T follicular helper cell (primary cell): ENCODE measurements around the gene VGF.
"Not testable (repeated sequence)": the region's sequence is repeated elsewhere in the genome, so short reads cannot be mapped to it uniquely, and the experiment has no call there.

Experiments
- DNase-seq: peaks from one replicate; pipeline ENCODE4 v3.0.0-alpha.2; 2020; ENCODE audit warnings: low read depth

The VGF gene

GRCh38 chr7:101115215-101115614 is 50.2 kb downstream of the VGF start:
- no peak for DNase-seq

GRCh38 chr7:101114492-101114891 is 50.9 kb downstream of the VGF start:
- DNase-seq: no peak

- no peak for DNase-seq
These were observed 51.5 kb downstream of the VGF start for GRCh38 chr7:101113836-101114235.

GRCh38 chr7:101113140-101113539 is 52.2 kb downstream of the VGF start:
- DNase-seq: not testable (repeated sequence)
